PC-9 (cell line): Measurements from ENCODE around the gene GIPC2. TPM values are rescaled to one million over a fixed set of nuclear protein-coding genes. Genes with fewer than 3 reads are reported as not detected.
A peak's percentile ranks its signal among the peaks of the same experiment; 100 is the strongest.

Source experiments
- BruUV-seq: library from RNA; stranded (reverse); fragments of 400-500 nt; replicated peaks from 2 replicates; lab custom pipeline; 2021; lab: Mats Ljungman, UMichigan
- CTCF ChIA-PET: fragments of 300-600 bp; sonication (Branson Sonifier 250); formaldehyde crosslinking; loops from one replicate; lab custom pipeline; 2022; ENCODE audit warnings: antibody characterized with exemption; lab: Charles Lee
- POLR2A ChIA-PET: fragments of 300-600 bp; sonication (Branson Sonifier 250); formaldehyde crosslinking; loops from one replicate; lab custom pipeline; 2022; ENCODE audit warnings: antibody characterized with exemption; ENCODE audit not compliant: unreplicated experiment; lab: Charles Lee
- DNase-seq, 2 experiments: peaks; one replicate each; pipeline versions ENCODE4 v3.0.0 to v3.0.0-alpha.2; 2015 to 2022; ENCODE audit warnings: mixed read lengths in 1 of 2
- H2AFZ ChIP-seq: fragments of 200-600 bp; sonication (generic); 2 replicates; pipeline ENCODE4 v1.8.1; 2017; ENCODE audit warnings: antibody characterized with exemption
- H3F3A ChIP-seq: fragments of 200-600 bp; sonication (generic); 2 replicates; pipeline ENCODE4 v1.8.1; 2017; ENCODE audit warnings: antibody characterized with exemption, mild to moderate bottlenecking, low read depth; ENCODE audit not compliant: insufficient read depth
- H3K27ac ChIP-seq: fragments of 200-600 bp; sonication (generic); 2 replicates; pipeline ENCODE4 v1.6.1; 2016; ENCODE audit warnings: mixed run types
- H3K27me3 ChIP-seq: fragments of 200-600 bp; sonication (generic); 2 replicates; pipeline ENCODE4 v1.6.1; 2016; ENCODE audit warnings: low read depth, mixed run types; ENCODE audit not compliant: insufficient read depth
- H3K36me3 ChIP-seq: fragments of 200-600 bp; sonication (generic); 2 replicates; pipeline ENCODE4 v1.6.1; 2016; ENCODE audit warnings: low read depth, mixed run types
- H3K4me1 ChIP-seq: fragments of 200-600 bp; sonication (generic); replicated peaks from 2 replicates; pipeline ENCODE4 v1.6.1; 2016; ENCODE audit warnings: mixed run types; ENCODE audit not compliant: insufficient read depth
- H3K4me2 ChIP-seq: fragments of 200-600 bp; sonication (generic); 2 replicates; pipeline ENCODE4 v1.6.1; 2017; ENCODE audit warnings: mixed run types
- H3K4me3 ChIP-seq: fragments of 200-600 bp; sonication (generic); 2 replicates; pipeline ENCODE4 v1.6.1; 2016; ENCODE audit warnings: mixed run types
- H3K79me2 ChIP-seq: fragments of 200-600 bp; sonication (generic); 2 replicates; pipeline ENCODE4 v1.6.1; 2017; ENCODE audit warnings: low read depth, mixed run types
- H3K9me2 ChIP-seq: fragments of 200-600 bp; sonication (generic); 2 replicates; pipeline ENCODE4 v1.8.1; 2017; ENCODE audit warnings: mild to moderate bottlenecking; ENCODE audit not compliant: insufficient read depth
- H3K9me3 ChIP-seq: fragments of 200-600 bp; sonication (generic); 2 replicates; pipeline ENCODE4 v1.8.1; 2016; ENCODE audit warnings: low read depth; ENCODE audit not compliant: insufficient read depth
- H4K20me1 ChIP-seq: fragments of 200-600 bp; sonication (generic); 2 replicates; pipeline ENCODE4 v1.8.1; 2017; ENCODE audit not compliant: insufficient read depth
- CTCF ChIP-seq: fragments of 200-600 bp; sonication (generic); conservative IDR thresholded peaks from 2 replicates; pipeline ENCODE4 v1.6.1; 2017; ENCODE audit warnings: mixed run types, antibody characterized with exemption, mild to moderate bottlenecking, moderate library complexity
- EZH2 ChIP-seq: fragments of 200-600 bp; sonication (generic); IDR thresholded peaks from 2 replicates; pipeline ENCODE4 v1.8.0; 2017; ENCODE audit warnings: antibody characterized with exemption, low read depth
- intact Hi-C: fragments of 100-400 bp; cut with micrococcal nuclease; formaldehyde crosslinking; loops from one replicate; pipeline ENCODE4 v1.10.0; 2022; ENCODE audit not compliant: unreplicated experiment
- total RNA-seq: library from RNA; stranded (reverse); gene quantifications from 2 replicates; pipeline ENCODE4 v1.2.3, GENCODE V29; 2021

GIPC2 gene
- total RNA-seq, 1 experiment from 2014 or later, result 0.20 TPM

GRCh38 chr1:78006521-78006920 is 39.2 kb upstream of the GIPC2 start:
- H3K9me3 ChIP-seq, result no peaks in the 10 kb centered on the region
- H4K20me1 ChIP-seq, result no peaks in the 10 kb centered on the region
- intact Hi-C loops, result loop anchor here (5.0 kb wide), 1 partner anchor 66 kb away; no protein-coding TSS in a partner anchor
- peaks cover 33% of the 10 kb centered on the region for H3F3A ChIP-seq
- POLR2A ChIA-PET, result interaction anchor here (0.6 kb wide), 2 partner anchors 28 to 108 kb away, joined by 3 to 5 read pairs; no protein-coding TSS in a partner anchor
- CTCF ChIA-PET, result interaction anchor here (0.5 to 0.7 kb wide), 2 partner anchors 9 to 26 kb away, joined by 3 to 6 read pairs; no protein-coding TSS in a partner anchor
- H3K4me2 ChIP-seq, result peak overlapping the region; percentile 79
- TF ChIP-seq CTCF, result no peak
- H3K79me2 ChIP-seq, result peaks cover 65% of the 10 kb centered on the region
- H3K27me3 ChIP-seq, result no peaks in the 10 kb centered on the region
- H3K4me3 ChIP-seq, result peak overlapping the region; percentile 73
- no TSS peak for BruUV-seq
- H3K4me1 ChIP-seq, result peaks cover 52% of the 10 kb centered on the region
- no peak overlapping the region for H2AFZ ChIP-seq
- DNase-seq, result no peak
- H3K27ac ChIP-seq, result peak overlapping the region; percentile 37
- H3K9me2 ChIP-seq, result no peaks in the 10 kb centered on the region
- H3K36me3 ChIP-seq, result no peaks in the 10 kb centered on the region

- no TSS peak for BruUV-seq
- Histone ChIP-seq H2AFZ (no peak overlapping the region), H3K79me2 (peaks cover 65% of the 10 kb centered on the region), H3F3A (peaks cover 25% of the 10 kb centered on the region), H3K4me1 (peaks cover 44% of the 10 kb centered on the region), H3K27me3 (no peaks in the 10 kb centered on the region), H4K20me1 (no peaks in the 10 kb centered on the region), H3K36me3 (no peaks in the 10 kb centered on the region), H3K9me3 (no peaks in the 10 kb centered on the region), H3K27ac (no peak overlapping the region), H3K4me2 (peak overlapping the region; percentile 79), H3K9me2 (no peaks in the 10 kb centered on the region), H3K4me3 (peak overlapping the region; percentile 73; the same call in 1 of the 2 replicates)
- CTCF ChIA-PET, result interaction anchor here (0.5 kb wide), 1 partner anchor 107 kb away, joined by 3 read pairs; no protein-coding TSS in a partner anchor
- intact Hi-C loops, result loop anchor here (5.0 kb wide), 1 partner anchor 64 kb away; no protein-coding TSS in a partner anchor
- no peak for TF ChIP-seq CTCF
- no peak for DNase-seq
- POLR2A ChIA-PET, result interaction anchor here (0.6 kb wide), 1 partner anchor 163 kb away, joined by 3 read pairs; no protein-coding TSS in a partner anchor
Measured at GRCh38 chr1:78007677-78008341, 38.0 kb upstream of the GIPC2 start.

- no peak for TF ChIP-seq EZH2
- no peak for TF ChIP-seq CTCF
- CTCF ChIA-PET, result no interaction called here
- POLR2A ChIA-PET, result interaction anchor here (0.5 kb wide), 1 partner anchor 44 kb away, joined by 6 read pairs; no protein-coding TSS in a partner anchor
- Histone ChIP-seq H3F3A (peaks cover 11% of the 10 kb centered on the region), H3K79me2 (peaks cover 65% of the 10 kb centered on the region), H3K4me2 (peak overlapping the region; percentile 79; the same call in 1 of the 2 replicates), H3K27ac (no peak overlapping the region), H4K20me1 (no peaks in the 10 kb centered on the region), H2AFZ (no peak overlapping the region), H3K4me3 (peak overlapping the region; percentile 26; the same call in 1 of the 2 replicates), H3K9me2 (no peaks in the 10 kb centered on the region), H3K27me3 (no peaks in the 10 kb centered on the region), H3K9me3 (no peaks in the 10 kb centered on the region), H3K4me1 (peaks cover 30% of the 10 kb centered on the region), H3K36me3 (peaks cover 12% of the 10 kb centered on the region)
- BruUV-seq, result no TSS peak
- intact Hi-C loops, result loop anchor here (5.0 kb wide), 1 partner anchor 63 kb away; no protein-coding TSS in a partner anchor
- no peak for DNase-seq
Measured at GRCh38 chr1:78009276-78009675, 36.5 kb upstream of the GIPC2 start.
